ENCODE data around the gene MBNL1.
"Not testable (repeated sequence)": the region's sequence is repeated elsewhere in the genome, so short reads cannot be mapped to it uniquely, and the experiment has no call there.

Gene MBNL1

DNA sequence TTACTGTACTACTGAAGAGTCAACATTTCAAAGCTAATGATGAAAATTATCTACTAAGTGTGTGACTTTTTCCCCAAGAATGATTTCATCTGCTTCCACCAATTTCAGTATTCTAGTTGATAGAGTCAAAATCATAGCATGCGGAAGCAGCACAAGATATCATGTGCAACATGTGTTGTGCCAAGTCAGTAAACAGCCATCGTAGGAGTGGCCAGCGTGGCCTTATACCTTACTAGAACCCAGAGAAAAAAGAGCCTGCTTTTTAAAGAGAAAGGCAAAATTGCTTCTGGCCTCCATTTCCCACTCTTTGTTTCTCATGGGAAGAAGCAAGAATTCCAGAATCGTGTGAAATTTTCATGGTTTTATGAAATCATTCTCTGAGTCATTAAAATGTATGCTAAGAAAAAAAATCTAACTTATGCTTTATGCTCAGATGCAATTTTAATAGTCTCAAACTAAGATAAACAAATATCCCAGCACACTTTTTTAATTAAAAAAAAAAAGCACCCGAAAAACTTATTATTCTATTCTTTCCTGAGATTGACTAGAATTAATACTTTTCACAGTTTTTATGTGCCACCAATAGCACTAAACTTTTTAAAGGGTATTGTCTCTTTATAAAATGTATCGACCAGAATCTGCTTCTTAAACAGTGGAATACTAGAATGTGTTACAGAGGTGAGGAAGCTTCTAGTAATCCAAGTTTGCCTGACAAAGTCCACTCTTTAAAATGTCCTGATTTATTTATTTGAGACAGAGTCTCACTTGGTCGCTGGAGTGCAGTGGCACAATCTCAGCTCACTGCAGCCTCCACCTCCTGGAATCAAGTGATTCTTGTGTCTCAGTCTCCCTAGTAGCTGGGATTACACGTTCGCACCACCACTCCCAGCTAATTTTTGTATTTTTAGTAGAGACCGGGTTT is 87.3 kb downstream of the MBNL1 start:
- no peak for DNase-seq

- no peak for DNase-seq
These were observed 88.1 kb downstream of the MBNL1 start for GRCh38 chr3:152356870-152357276.

GRCh38 chr3:152357587-152357986 is 88.9 kb downstream of the MBNL1 start:
- DNase-seq = no peak

DNA sequence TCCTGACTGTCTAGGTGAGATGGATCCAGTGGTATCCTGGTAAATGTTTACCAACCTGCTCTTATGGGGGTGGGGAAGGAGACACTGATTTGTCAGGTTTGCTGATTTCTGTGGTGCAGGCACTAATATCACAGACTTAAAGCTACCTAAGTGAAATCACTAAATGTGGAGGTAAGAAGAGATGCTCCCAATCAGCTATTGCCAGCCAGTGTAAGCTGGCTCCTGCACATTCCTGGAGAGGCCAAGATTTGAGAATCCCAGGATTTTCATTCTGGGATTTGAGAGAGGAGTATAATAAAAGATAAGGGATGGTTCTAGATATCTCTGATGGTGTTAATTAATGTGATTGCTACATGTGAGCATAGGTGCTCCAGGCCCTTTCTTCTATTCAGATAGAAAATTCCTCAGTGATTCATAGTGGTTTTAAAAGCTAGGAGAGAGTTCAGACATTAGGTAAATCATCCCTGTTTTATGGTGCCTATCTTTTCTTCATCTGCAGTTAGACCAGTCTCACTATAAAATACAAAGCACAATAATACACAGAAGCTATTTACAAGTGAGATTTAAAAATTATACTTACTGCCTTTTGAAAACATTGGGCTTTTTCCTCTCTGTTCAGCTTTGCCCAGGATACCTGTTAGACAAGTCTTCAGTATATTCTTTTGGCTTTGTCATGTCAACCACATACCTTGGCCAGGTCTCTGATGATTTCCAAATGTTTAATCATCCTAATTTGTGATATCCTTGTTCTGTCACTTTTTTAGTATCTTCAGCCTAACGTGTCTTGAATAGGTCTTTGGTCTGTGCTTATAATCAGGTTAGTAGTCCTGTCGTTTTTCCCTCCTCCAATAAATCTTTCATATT is 90.9 kb downstream of the MBNL1 start:
- DNase-seq = no peak

- DNase-seq = no peak
These were observed 91.6 kb downstream of the MBNL1 start for GRCh38 chr3:152360302-152360701.

DNA sequence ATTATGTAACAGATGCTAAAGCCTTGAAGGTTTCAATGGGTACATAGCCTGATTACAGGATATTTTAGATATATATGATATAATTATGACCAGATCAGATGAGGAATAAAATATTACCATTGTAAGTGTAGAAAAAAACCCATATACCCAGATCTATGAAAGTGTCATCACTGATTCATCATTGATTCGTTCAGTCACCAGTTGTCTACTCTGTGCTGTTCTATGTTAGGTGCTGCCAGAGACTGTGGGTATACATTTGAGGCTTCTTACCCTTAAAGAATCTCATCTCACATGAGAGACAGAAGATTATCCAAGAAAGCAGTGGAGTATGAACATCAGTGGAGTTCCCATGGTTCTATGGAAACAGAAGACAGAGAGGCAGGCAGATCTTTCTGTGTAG is 92.2 kb downstream of the MBNL1 start:
- no peak for DNase-seq

- no peak for DNase-seq
These were observed 93.4 kb downstream of the MBNL1 start for GRCh38 chr3:152362086-152362485.

DNA sequence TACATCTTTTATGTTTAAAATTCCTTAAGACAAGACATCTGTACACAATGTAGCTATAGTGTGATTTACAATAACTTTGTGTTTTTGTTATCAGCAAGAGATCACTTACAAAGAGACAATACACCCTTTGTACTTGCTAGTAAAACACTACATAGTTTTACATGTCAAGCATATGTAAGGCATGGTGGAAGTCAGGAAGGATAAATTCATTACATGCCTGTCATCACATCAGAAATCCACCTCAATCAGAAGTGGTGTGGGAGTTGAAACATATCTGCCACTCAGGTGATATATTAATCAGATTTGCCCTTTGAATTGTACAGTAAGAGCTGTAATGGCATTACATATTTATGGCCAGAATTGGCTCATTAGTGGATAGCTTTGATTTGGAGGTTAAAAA is 95.5 kb downstream of the MBNL1 start:
- DNase-seq = no peak

DNA sequence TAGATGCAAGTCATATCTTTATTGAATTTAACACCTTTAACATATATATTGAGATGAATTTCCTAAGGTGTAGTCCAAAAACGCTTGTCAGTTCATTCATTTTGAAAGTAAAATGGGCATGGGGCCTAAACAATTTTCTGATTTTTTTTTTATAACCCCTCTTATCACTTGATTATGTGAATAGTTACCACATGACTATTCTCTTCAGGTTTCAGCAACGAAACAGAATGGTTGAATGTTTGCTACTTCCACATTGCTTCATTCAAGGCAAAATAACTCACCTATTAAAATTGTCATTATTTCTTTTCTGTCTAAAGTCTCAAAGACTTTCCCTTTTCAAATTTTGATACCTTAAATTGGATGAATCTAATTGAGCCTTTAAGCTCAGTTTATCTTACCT is 96.4 kb downstream of the MBNL1 start:
- DNase-seq = no peak

DNA sequence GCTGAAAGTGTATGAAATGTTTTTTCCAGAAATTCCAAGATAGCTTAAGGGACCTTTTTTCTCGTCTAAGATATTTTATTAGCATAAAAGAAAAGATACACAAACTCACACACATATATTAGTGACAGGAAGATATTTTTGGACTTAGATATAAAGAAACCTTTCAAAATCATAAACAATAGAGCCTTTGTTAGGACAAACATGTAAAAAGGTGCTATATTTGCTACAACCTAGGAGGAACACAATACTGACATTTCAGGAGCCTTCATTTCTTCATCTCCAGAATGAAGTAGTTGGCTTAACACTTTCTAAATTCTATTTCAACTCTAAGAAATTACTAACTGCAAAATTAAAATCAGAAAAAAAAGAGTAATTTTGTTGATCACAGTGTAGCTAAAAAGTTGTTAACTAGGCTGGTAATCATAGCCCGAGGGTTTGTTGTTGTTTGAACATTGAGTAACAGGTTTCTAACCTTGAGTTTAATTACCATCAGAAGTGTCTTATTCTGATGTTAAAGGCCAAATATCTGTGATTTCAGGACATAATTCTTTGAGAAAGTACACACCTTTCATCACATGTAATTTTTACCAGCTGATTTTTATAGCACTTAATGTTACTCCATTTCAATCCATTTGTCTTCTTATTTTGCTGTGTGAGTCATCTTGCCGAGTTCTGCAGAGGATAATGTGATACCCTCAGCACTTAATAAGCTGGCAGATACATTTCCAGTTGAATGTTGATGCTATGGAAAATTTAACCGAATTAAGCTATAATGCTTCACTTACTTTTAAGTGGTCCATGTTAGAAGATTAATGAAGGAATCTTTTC is 97.3 kb downstream of the MBNL1 start:
- DNase-seq = no peak

DNA sequence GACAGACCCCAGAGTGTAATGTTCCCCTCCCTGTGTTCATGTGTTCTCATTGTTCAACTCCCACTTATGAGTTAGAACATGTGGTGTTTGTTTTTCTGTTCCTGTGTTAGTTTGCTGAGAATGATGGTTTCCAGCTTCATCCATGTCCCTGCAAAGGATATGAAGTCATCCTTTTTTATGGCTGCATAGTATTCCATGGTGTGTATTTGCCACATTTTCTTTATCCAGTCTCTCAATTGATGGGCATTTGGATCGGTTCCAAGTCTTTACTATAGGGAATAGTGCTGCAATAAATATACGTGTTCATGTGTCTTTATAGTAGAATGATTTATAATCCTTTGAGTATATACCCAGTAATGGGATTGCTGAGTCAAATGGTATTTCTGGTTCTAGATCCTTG is 98.5 kb downstream of the MBNL1 start:
- DNase-seq = not testable (repeated sequence)

DNA sequence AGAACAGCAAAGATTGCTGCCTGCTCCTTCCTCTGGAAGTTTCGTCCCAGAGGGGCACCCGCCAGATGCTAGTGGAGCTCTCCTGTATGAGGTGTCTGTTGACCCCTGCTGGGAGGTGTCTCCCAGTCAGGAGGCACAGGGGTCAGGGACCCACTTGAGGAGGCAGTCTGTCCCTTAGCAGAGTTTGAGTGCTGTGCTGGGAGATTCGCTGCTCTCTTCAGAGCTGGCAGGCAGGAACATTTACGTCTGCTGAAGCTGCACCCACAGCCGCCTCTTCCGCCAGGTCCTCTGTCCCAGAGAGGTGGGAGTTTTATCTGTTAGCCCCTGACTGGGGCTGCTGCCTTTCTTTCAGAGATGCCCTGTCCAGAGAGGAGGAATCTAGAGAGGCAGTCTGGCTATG is 103.9 kb downstream of the MBNL1 start:
- not testable (repeated sequence) for DNase-seq

GRCh38 chr3:152373379-152373778 is 104.7 kb downstream of the MBNL1 start:
- no peak for DNase-seq

GRCh38 chr3:152374262-152374990 is 105.7 kb downstream of the MBNL1 start:
- DNase-seq = no peak

DNA sequence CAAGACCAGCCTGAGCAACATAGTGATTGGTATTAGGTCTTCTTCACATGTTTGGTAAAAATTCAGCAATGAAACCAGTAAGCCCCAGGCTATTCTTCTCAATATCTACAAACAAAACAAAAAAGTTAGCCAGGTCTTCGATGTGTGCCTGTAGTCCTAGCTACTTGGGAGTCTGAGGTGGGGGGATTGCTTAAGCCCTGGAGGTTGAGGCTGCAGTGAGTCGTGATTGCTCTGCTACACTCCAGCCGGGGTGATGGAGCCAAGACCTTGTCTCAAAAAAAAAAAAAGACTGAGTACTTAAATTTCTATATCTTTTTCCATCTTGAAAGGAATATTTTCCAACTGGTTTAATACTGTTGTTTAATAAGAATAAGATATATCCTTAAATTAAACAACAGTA is 106.8 kb downstream of the MBNL1 start:
- DNase-seq = no peak

DNA sequence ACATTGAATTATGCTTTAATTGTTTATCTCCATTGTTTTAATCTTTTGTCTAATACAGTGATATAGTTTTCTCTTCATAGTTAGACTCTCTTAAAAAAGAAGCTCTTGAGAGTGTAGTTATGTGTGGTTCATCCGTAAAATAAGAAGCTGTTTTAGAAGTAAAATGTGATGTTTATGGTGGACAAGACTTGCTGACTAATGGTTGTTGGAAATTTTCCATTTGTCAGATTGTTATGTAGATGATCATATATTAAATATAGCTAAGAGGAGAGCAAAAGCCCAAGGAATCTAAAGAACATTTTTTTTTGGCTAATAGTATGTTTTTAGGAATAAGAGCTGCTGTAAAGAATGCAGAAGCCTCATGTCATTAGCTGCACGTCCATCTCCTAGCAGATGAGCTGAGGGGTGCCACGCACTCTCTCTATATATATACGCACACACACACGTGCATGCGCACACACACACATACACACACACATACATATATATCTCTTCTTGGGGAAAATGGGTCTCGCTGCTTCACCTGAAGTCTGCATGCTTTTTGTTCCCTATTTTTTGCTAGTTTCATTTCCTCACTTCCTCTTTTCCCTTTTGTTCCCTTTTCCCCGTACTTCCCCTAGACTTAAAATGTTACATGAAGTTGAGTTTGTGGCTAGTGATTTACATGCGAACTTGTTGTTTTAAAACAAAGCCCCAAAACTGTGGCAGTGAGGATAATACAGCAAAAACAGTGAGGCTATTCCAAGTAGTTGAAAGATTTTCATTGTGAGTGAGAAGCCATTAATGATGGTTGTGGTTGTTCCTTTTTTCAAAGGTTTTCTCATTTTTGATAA is 107.8 kb downstream of the MBNL1 start:
- no peak for DNase-seq

DNA sequence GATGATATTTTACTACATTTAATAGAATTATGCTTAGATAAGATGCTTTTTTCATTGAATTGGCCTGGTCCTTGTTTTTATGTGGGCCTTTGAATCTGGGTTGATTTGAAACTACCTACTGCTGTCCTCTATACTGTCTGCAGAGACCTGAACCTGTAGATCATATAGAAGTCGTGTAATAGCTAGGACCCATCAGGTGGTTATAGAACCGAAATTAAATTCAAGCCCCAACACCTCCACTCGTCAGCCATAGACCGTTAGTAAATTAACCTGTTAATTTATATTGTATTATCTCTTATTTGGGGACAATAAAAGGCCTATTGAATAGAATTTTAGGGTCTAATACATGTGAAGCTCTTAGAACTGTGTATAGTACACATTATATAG is 108.4 kb downstream of the MBNL1 start:
- DNase-seq = no peak

DNA sequence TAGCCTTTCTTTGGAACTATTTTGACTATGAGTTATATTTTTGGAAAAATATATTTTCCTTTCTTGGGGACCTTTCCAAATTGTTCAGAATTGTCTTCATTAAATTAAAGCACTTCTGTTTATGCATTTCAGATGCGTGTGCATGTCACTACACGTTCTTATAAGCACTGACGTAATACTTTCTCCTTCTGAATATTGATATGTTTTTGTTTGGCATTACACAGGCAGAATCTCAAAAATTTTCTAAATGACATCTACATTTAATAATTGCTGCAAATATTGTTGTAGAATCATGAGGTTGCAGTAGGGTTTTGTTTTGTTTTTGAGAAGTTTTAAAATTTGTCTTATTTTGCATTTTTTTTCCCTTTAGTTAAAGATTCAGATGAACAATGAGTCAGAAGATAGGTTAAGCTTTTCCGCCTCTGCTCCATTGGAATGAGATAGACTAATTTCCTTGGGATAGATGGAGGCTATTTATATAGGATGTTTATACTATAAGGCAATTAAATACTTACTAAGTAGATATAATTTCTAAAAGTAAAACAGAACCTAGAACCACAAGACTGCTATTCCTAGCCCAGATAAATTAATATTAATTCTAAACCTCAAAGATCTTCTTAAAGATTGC is 110.8 kb downstream of the MBNL1 start:
- no peak for DNase-seq

DNA sequence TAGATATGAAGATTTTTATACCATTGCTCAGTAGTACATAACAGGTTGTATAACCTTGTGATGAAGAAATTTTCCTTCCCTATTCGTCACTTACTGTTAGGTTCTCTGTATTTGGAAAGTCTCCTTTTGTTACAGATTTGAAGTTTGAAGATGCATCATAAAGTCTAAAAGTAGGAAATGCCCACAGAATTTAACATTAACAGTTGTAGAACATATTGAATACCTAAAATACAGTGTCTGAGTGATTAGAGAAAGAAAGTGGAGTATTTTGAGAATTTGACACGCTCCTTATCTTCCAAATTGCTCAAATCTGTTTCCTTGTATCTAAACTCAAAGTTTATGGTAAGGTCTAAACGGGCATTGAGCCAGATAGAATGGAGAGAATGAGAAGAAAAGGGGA is 111.3 kb downstream of the MBNL1 start:
- DNase-seq = no peak

- no peak for DNase-seq
These were observed 113.2 kb downstream of the MBNL1 start for GRCh38 chr3:152381881-152382295.
